Vagina (tissue), 2 donors: ENCODE data around the gene OXT.

ENCODE experiments used
- POLR2A ChIP-seq, 2 donors: fragments of 450-650 bp; IDR thresholded peaks; one replicate each; pipeline ENCODE4 v1.6.1; 2017; ENCODE audit warnings: antibody characterized with exemption in 2 of 2, mild to moderate bottlenecking in 2 of 2, moderate library complexity in 2 of 2
- POLR2AphosphoS5 ChIP-seq, 2 donors: sonication (generic); formaldehyde crosslinking; IDR thresholded peaks; one replicate each; pipeline ENCODE4 v1.9.0; 2017; ENCODE audit warnings: antibody characterized with exemption in 2 of 2, mild to moderate bottlenecking in 2 of 2, low read depth in 1 of 2; ENCODE audit not compliant: insufficient read depth in 1 of 2

DNA sequence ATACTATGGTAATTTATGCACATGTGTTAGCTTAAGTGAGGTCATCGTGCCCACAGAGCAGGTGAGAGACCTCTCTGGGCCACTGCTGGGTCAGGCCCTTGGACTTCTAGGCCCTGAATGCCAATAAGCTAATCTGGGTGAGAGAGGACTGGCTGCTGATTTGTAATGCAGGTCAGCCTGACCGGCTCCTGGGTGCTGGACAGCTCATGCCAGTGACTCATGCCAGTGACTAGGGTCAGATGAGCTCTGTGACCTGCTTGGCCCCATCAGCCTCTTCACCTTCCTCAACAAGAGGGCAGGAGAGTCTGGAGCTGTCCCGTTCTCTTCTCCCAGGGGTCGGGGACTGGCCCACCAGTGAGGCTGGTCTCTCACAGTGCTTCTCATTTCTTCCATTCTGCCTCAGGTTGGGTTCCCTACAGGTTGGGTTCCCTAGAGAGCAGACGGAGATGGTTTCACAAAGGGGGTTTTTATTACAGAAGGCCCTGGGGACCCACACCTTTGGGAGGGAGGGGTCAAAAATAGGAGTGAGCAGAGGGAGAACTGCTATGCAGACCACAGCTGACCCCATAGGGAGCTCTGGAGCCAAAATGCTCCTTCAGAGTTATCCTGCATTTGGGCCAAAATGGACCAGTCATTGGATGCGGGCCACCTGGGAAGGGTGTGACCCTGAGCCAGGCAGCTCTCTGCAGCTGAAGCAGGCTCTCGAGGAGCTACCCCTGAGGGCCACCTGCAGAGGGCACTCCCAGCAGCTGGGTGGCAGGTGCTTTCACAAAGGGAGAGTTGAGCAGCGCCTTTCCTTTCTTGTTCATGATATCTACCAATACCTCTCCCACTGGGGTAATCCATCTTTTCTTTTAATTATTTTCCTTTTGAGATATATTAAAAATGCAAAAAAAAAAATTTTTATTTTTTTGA, 2.2 kb upstream of the OXT start:
- TF ChIP-seq POLR2A (IDR thresholded peaks at IDR 0.05) (no peak), POLR2AphosphoS5 (IDR thresholded peaks at IDR 0.05; ENCODE audit: insufficient read depth in 1 of 2, low read depth in 1 of 2) (no peak)
